Measurements from ENCODE around the gene ZWILCH.
A peak's percentile ranks its signal among the peaks of the same experiment; 100 is the strongest.
"Not testable (repeated sequence)": the region's sequence is repeated elsewhere in the genome, so short reads cannot be mapped to it uniquely, and the experiment has no call there.

ZWILCH gene

DNA sequence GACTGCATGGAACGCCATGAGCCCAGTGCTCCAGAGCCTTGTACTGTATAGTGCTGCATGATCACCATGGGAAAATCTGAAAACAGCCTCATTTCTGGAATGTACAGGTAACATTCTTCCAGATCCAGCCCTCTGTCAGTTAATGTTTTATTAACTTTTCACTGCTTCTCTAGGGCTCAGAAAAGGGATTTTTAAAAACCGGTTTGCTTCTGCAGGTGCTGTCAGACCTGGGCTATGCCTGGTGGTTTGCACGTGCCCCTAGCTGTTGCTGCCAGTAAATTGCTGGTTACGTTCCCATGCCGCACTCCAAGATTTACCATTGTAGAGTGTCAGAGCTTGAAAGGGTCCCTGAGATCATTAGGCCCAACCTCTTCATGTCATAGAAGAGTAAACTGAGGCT, 16.6 kb upstream of the ZWILCH start:
- no peak for DNase-seq (ENCODE audit: low read depth in 3 of 3)

DNA sequence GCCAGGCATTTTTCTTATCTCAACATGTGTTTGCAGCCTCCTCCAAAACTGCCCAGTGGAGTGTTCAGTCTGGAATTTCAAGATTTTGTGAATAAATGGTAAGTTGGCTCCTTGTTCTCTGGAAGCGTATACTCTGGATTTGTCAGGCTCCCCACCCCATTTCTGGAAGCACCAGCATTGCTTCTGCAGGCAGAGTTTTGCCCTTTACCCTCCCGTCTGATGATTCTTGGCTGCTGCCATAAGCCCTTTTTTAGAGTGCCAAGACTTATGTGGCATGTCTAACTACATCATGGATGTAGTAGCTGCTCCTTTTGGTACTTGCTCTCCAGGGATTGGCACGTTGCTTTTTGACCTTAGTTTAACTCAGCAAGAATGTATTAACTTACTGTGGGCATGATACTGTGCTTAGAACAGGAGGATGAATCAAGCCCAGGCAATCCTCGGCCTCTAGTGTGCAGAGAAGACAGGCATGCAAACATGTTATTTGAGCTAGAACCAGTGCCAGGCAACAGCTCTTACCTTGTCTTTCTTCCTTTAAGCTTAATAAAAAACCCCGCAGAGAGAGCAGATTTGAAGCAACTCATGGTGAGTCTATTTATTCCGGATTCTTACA, 15.8 kb upstream of the ZWILCH start:
- no peak for DNase-seq (ENCODE audit: low read depth in 3 of 3)

DNA sequence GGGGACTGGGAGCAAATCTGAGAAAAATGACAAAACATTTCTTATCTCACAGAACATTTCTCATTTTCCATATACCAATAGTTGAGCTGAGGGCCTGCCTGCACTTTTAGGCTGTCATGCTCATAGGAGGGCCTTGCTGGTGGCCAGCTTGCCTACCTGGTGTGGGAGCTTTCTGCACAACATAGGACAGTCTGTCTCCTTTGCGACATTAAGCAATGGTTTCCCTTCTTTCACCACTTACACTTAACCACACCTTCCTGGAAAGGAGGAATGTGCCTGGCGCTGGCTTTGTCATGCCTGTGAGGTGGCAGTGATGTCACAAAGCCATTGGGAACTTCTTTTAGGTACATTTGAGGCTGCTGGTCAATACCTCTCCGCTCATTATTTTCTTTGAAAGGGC, 13.3 kb upstream of the ZWILCH start:
- no peak for DNase-seq (ENCODE audit: low read depth in 3 of 3)

DNA sequence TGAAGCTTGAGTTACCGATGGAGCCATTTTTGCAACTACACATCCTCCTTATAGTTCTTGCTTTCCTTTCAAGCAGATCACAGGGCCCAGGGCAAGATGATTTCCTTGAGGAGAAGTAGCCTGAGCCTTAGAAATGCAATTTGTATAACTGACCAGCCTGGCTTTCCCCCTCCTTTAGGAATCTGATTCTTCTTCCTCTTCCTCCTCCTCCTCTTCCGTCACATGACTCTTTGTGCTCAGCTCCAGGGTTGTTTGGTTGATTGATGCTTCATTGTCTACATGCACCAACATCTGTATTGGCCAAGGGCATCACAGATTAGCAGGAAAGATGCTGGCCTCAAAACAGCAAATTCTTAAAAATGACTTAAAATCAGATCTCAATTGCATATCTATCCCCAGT, 10.9 kb upstream of the ZWILCH start:
- DNase-seq (ENCODE audit: low read depth in 3 of 3): no peak

DNA sequence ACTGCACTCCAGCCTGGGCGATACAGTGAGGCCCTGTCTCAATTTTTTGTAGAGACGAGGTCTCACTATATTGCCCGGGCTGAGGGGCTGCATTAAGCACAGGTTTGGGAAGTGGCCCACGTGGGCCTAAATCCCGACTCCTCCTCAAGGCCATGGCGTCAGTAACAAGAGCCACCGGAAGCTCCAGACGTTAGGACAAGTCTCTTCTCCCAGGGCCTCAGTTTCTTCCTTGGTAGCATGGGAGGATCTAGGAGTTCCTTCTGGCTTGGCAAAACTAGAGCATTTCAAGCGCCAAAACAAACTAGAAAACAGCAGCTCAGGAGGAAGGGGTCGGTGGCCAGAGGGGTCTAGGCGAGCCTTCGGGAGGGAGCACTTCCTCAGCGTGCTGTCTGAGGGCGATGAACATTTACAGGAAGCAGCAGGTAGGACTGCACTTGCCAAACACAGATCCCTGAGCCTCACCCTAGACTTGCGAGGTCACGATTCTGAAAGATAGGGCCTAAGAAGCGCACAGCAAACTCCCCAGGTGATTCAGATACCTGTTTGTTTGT, 8.1 kb upstream of the ZWILCH start:
- DNase-seq (ENCODE audit: low read depth in 3 of 3): no peak

DNA sequence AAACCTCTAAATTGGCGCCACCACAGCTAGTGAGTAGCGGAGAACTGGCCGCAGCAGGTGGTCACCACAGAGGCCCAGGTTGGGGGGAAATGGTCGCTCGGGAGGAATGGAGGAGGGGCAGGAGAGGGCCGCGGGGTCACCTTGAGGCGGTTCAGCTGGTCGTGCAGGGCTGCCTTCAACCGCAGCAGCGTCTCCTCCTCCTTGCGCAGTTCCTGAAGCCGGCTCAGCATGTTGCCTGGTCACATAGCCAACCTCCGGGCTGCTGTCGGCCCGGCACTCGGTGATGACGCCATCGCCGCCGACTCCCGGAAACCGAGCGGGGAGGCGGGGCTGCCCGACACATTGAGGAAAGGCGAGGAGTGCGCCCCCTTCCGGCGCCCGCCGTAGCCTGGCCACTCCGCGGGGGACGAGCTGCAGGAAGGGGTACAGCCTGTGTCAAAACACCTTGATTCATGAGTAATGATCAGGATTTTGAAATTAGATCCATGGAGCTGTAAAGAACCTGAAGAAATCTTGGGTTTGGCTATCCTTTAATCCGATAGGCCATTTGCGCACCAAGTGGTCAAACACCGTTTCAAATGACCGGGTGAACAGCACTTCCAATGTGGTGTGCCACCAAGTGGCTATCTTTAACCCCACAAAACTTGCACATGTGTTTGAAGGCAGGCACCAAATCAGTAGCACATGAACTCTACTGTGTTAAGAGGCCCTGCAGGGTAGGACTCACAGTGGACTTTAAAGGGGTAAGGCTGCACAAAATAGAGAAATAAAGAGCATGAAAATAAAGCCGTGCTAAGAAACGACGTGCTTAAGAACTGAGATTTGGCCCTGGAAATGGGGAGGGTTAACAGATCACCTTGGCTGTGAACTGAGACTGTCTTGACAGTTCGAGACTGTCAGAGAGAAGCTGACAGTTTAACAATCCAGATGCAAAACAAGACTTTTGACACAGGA, 7.3 kb upstream of the ZWILCH start, which contains the start of gene SNAPC5:
TSS of gene SNAPC5 (minus strand) at position 261 of the 954 bp plus-strand sequence. CDS start at position 230, 31 bp downstream.
- peak; percentile 96 to 98 (median 97) for DNase-seq (ENCODE audit: low read depth in 3 of 3)

DNA sequence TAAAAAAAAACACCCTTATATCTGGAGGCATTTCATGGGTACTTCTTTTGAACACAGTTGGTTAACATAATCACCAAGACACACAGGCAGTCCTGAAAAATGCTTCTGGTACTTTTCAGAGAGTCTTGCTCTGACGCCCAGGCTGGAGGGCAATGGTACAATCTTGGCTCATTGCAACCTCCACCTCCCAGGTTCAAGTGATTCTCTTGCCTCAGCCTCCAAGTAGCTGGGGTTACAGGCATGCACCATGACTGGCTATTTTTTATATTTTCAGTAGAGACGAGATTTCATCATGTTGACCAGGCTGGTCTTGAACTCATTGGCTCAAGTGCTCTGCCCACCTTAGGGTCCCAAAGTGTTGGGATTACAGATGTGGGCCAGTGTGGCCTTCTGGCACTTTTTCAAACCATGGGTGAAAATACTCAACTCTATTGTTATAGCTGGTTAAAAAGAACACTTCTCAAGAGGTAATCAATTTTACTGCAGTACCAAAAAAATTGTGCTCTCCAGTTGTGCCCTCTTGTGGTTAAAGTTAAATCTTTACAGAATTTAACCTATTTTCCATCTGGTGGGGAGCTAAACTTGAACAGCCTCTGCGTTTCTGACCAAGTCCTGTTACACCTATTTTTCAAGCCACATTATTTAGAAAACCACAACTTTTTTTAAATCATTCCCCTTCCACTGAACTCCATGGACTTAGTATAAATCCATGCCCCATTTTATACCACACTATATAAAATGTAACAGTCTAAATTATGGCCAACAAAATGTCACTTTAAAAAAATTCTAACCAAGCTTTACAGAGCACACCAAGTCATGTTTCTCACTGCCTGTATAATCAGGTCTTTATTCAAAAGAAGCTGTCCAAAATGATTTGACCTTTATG, 6.4 kb upstream of the ZWILCH start:
- DNase-seq (ENCODE audit: low read depth in 3 of 3): no peak

DNA sequence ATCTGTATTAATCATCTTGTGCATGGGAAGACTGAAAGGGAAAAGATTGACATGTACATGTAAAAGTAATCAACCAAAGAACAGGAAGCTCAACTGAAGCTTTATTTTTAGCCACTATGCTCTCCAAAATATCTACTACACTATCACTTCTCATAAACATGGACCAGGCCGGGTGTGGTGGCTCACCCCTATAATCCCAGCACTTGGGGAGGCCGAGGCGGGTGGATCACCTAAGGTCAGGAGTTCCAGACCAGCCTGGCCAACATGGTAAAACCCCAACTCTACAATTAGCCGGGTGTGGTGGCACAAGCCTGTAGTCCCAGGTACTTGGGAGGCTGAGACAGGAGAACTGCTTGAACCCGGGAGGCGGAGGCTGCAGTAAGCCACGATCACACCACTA, 4.8 kb upstream of the ZWILCH start:
- not testable (repeated sequence) for DNase-seq (ENCODE audit: low read depth in 3 of 3)

DNA sequence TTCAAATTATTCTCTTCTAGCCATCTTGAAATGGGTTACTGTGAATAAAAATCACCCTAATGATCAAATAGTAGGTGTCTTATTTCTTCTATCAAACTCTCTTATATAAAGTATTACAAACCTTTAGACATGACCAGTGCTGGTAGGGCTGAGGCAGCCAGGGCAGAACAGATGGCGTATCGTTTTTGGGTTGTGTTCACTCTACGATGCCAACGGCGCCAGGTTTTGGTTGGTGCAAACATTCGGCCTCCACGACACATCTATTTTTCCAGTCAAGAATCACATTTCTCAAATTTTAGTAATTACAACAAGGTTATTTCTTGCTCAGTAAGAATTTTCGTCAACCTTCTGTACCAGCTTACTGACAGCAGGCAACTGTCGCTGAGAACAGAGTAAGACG, 2.6 kb upstream of the ZWILCH start:
- DNase-seq (ENCODE audit: low read depth in 3 of 3): no peak

DNA sequence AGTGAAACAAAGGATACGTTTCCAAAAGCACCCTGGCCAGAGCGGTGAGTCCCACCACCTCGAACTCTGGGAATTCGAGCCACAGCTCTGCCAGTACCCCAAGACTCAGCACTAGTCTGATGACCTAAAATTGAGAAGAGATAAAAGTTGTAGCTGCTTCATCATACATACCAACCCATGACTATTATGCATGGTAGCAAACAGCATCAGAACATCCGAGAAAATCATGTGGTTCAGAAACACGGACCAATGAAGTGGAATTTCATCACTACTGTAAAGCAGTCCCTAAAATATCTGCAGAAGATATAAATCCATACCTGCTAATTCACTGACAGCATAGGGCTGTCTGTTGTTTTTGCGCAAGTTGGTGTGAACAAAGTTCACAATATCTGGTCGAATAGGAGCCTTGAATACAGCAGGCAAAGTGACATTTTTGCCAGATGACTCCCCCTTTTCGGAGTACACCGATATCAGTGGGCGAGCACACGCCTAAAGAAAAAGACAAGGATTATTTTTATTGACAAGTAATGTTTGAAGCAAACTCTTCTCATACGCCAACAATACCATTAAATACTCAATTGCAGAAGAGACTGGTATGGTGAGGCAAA, 2.0 kb upstream of the ZWILCH start:
- not testable (repeated sequence) for DNase-seq (ENCODE audit: low read depth in 3 of 3)

DNA sequence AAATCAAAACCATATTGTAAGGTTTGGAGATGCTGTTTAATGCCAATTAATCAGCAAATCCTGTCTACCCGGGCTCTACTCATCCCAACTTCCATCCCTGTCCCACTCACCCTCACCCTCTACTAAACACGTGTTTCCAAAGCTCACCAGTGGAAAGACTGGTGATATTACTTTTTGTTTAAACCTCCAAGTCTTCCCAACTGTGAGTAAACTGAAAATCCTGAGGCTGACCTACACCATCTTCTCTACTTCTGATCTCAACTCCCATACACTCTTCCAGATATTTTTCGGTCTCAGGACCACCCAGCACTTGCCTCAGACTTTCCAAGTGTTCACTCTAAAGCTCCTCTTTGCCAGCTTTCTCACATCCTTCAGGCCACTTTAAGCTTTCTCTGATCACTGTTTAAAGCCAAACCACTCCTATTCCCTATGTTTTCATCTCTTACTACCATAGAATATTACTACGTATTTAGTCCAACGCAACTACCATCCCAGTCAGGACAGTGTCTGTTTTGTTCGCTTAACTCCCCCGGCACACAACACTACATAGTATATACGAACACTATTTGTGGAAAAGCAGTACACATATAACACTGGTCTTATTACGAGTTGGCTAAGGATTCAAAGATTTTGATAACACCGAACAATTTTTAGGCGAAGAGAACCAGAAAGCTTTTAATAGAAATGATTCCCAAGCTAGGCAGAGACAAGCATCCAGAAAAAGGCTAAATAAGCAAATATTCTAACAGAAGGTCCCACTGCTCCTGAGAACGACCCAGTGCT, 1.2 kb upstream of the ZWILCH start:
- DNase-seq (ENCODE audit: low read depth in 3 of 3): no peak

DNA sequence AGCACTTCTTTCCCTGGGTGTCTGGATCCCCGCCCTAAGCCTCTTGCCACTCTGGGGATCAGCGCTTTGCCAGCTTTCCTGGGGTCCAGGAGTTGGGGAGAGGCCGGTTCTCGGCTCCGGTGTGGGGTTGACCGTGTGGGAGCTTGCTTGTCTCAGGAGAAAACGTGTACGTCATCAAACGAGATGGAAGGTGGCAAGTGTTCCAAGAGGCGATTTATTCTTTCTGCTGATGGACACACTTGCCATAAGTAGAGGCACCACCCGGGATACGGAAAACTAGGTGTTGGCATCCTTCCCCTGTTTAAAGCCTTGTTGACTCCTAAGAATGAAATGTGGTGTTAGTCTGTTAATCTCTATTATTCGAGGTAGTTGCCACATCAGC, 295 bp downstream of the ZWILCH start:
- no peak for DNase-seq (ENCODE audit: low read depth in 3 of 3)

DNA sequence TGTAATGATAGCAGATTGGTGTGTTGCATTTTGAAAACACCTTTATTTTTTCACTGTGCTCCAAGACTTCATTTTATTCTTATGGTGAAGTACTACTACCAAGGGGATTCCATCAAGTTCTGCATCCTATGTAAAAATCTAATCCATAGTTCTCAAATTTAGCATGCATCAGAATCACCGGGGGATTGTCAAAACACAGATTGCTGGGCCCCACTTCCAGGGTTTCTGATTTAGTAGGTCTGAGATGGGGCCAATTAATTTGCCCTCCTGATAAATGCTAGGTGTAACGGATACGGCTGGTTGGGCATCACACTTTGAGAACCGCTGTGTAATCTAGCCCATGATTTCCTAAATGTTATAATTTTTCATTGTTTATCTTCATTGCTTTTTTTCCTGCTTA, 692 bp downstream of the ZWILCH start:
- no peak for DNase-seq (ENCODE audit: low read depth in 3 of 3)

DNA sequence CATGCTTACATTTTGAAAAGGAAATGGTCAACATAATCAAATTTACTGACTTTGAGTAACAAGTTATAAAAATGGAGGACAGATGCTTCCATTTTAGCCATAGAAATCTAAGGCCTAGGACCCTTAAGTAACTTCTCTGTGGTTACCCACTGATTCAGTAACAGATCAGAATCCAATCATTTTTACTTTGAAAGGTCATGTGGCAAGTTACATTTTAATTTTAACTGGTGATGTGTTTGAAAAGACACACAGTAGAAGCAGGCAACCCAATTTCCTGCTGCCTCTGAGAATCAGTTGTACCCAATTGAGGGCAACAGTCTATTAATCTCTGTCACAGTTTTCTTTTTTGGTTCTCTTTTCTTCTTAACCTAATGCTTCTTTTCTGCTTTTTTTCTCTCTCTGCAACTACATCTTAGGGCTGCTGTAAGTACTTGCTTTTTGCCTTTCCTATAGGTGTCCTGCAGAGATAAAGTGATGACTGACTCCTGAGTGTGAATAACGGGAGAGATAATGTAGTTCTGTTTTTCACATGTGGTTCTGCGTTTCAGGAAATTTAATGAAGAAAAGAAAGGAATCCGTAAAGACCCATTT, 3.3 kb downstream of the ZWILCH start:
- no peak for DNase-seq (ENCODE audit: low read depth in 3 of 3)

DNA sequence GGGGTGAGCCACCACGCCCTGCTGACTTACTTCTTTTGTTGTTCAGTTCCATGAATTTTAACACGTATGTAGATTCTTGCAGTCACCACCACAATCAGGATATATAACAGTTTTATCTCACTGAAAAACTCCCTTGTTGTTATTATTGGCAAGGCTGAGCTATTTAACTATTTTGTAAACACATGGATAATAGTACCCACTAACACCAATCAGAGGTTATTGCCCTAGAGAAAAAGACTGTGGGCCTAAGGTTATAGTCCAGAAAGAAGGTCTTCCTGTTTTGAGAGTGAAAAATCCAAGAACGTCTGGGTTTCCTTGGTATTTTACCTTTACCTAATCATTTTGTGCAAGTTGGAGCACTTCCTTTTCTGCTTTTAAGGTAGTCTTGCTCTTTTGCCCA, 9.5 kb downstream of the ZWILCH start:
- no peak for DNase-seq (ENCODE audit: low read depth in 3 of 3)

DNA sequence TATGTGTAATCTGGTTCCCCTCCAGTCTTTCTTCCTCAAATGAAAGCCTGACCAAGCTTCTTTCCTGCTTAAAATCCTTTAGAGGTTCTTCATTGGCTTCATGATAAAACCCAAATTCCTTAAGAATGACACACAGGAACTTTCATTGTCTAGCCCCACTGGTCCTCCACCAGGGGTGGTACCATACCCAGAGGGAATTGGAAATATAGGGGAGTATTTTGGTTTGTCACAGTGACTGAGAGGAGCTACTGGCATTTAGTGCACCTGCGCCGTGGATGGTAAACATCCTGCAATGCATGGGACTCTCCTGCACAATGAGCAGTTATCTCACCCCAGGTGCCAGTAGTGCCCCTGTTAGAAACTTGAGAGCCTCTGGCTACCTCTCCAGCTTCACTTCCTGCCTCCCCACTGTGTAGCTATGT, 10.8 kb downstream of the ZWILCH start:
- no peak for DNase-seq (ENCODE audit: low read depth in 3 of 3)

DNA sequence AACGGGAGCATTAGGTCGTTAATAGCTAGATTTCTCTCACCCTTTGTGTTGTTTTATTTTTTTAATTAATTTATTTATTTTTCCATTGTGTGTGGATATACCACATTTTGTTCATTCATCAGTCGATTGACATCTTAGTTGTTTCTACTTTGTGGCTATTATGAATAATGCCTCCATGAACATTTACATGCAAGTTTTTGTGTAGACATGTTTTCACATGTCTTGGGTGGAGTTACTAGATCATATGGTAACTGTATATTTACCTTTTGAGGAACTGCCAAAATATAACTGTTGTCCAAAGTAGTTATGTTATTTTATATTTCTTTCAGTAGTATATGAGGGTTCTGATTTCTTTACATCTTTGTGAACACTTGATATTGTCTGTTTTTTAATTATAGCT, 18.8 kb downstream of the ZWILCH start:
- no peak for DNase-seq (ENCODE audit: low read depth in 3 of 3)

DNA sequence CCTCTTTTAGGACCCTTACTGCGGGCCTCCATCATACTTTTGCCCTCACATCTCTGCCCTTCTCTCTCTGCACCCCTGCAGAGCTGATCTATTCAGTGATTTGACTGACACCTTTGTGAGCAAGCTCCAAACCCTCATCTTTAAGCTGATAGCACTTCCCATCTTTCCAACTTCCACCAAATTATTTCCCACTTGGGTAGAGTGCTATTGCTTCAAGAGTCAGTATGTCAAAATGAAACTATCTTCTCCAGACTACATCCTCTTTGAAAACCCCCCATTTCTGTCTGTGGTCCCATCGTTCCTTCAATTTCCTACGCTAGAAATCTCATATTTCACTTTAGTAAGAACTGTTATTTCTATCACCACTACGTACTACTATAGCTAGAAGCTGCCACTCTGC, 19.7 kb downstream of the ZWILCH start:
- DNase-seq (ENCODE audit: low read depth in 3 of 3): no peak

DNA sequence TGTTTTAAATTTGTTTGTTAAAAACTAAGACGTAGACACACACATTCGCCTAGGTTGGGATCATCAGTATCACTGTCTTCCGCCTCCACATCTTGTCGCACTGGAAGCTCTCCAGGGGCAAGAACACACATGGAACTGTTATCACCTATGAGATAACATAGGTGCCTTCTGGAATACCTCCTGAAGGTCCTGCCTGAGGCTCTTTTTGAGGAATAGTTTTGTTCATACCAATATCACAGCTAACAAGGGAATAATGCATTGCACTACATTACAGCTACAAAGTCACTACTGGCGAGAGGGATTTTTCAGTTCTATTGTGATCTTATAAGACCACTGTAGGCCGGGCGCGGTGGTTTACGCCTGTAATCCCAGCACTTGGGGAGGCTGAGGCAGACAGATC, 29.9 kb downstream of the ZWILCH start:
- DNase-seq (ENCODE audit: low read depth in 3 of 3): no peak

DNA sequence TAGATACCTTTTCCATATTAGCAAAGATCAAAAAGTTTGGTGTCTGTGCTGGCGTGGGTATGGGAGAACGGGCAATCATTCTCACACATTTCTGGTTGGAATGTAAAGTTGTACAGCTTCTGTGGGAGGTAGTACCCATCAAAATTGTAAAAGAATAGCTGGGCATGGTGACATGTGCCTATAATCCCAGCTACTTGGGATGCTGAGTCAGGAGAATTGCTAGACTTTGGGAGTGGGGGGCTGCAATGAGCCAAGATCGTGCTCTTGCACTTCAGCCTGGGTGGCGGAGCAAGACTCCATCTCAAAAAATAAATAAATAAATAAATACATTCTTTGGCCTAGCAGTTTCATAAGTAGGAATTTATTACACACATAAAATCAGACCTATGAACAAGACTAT, 37.8 kb downstream of the ZWILCH start:
- no peak for DNase-seq (ENCODE audit: low read depth in 3 of 3)
